Measurements from ENCODE around the gene DLX2.
A peak's percentile ranks its signal among the peaks of the same experiment; 100 is the strongest.

The DLX2 gene

GRCh38 chr2:172092716-172093415 is 9.8 kb downstream of the DLX2 start:
- no peak for DNase-seq

- DNase-seq, result no peak
Measured at GRCh38 chr2:172091761-172092566, 10.7 kb downstream of the DLX2 start.

- no peak for DNase-seq
Measured at GRCh38 chr2:172091000-172091641, 11.6 kb downstream of the DLX2 start.

GRCh38 chr2:172090044-172090961 is 12.4 kb downstream of the DLX2 start:
- no peak for DNase-seq

- no peak for DNase-seq
Measured at GRCh38 chr2:172089633-172090032, 13.1 kb downstream of the DLX2 start.

GRCh38 chr2:172089005-172089504 is 13.6 kb downstream of the DLX2 start:
- DNase-seq, result peak; percentile 11

GRCh38 chr2:172088245-172089004 is 14.3 kb downstream of the DLX2 start:
- peak; percentile 7 for DNase-seq

DNA sequence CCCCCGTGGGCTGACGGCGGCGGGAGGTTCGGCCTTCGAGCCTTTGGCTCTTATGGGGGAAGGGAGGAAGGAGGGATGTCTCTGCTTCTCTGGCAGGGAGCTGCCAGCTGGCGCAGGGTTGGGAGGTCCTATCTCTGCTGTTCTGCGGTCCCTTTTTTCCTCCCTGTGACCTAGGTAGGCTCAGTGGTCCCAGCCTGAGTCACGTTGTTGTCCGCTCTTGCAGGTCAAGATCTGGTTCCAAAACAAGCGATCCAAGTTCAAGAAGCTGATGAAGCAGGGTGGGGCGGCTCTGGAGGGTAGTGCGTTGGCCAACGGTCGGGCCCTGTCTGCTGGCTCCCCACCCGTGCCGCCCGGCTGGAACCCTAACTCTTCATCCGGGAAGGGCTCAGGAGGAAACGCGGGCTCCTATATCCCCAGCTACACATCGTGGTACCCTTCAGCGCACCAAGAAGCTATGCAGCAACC is 14.9 kb downstream of the DLX2 start:
- peak; percentile 4 for DNase-seq

DNA sequence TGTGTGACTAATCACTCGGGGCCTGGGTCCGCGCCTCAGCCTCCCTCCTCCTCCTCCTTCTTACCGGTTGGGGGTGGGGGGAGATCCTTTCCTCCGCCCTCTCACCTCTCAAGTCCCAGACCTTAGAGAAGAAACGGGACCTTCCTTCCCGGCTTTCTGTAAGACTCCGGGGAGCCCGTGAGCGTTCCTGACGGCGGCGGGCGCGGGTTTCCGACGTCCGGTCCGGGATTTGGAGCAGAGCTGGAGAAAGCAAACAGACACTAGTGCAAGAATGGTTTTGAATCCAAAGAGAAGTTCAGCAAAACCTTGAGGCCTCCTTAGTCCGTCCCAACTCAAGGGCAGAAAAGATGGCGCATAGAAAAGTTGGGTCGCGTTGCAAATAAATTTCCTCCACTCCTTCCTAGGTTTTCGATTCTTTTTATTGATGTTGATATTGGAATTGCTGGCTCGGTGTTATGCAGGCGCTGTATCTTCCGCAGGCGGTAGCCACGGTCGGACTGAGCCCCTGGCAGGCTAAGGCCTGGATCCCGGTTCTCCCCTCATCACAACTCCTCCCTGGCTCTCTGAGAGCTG is 15.4 kb downstream of the DLX2 start:
- no peak for DNase-seq

GRCh38 chr2:172086241-172087206 is 16.2 kb downstream of the DLX2 start:
- peak; percentile 67 for DNase-seq

DNA sequence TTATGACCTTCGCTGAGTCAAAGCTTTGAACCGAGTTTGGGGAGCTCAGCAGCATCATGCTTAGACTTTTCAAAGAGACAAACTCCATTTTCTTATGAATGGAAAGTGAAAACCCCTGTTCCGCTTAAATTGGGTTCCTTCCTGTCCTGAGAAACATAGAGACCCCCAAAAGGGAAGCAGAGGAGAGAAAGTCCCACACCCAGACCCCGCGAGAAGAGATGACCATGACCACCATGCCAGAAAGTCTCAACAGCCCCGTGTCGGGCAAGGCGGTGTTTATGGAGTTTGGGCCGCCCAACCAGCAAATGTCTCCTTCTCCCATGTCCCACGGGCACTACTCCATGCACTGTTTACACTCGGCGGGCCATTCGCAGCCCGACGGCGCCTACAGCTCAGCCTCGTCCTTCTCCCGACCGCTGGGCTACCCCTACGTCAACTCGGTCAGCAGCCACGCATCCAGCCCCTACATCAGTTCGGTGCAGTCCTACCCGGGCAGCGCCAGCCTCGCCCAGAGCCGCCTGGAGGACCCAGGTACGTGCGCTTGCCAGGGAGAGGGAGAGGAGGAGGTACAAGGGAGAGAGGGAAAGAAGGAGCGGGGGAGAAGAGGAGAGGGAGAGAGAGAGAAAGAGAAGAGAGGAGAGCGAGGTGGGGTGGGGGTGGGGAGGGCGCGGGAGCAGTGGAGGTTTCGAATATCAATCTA is 17.1 kb downstream of the DLX2 start, which contains the start of gene DLX1:
TSS of gene DLX1 (plus strand) at position 48 of the 700 bp plus-strand sequence. CDS start at position 219, 171 bp downstream.
- no peak for DNase-seq

DNA sequence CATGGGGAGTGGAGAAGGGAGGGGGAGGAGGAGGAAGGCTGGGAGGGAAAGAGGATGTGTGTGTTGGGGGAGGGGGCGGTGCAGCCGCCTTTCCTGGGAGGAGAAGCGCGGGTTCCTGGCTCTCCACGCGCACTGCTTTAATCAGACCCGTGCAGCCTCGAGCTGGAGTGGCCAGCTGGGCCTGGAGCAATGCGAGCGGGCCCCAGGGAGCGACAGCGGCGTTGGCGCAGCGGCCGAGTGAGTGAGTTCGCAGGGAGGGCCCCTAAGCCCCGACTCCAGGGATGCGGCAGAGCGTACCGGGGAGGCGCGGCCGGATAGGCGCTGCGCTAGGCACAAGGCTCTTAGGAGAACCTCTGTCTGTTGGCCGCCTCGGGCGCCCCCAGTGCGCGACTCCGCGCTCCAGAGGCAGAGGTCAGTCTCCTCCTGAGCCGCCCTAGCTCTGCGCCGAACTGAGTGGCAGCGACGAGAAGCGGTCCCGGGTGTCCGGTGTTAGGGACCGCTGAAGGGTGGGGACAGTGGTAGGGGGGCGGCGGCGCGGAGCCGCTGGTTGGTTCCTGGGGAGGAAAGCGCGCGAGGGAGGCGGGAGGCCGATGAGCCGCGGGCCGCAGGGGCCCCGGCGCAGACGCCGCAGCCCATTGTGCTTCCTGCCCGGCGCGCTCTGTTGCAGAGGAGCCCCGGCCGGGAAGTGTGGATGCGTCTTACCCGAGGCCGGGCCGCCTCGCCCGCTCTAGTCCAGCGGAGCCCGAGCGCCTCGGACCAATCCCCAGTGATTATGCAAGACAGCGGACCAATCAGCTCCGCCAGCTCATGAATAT is 17.8 kb downstream of the DLX2 start:
- peak; percentile 61 for DNase-seq

- DNase-seq, result no peak
Measured at GRCh38 chr2:172084395-172084644, 18.4 kb downstream of the DLX2 start.

GRCh38 chr2:172083628-172084394 is 18.9 kb downstream of the DLX2 start:
- no peak for DNase-seq

- DNase-seq, result peak; percentile 3
Measured at GRCh38 chr2:172082944-172083627, 19.6 kb downstream of the DLX2 start.

DNA sequence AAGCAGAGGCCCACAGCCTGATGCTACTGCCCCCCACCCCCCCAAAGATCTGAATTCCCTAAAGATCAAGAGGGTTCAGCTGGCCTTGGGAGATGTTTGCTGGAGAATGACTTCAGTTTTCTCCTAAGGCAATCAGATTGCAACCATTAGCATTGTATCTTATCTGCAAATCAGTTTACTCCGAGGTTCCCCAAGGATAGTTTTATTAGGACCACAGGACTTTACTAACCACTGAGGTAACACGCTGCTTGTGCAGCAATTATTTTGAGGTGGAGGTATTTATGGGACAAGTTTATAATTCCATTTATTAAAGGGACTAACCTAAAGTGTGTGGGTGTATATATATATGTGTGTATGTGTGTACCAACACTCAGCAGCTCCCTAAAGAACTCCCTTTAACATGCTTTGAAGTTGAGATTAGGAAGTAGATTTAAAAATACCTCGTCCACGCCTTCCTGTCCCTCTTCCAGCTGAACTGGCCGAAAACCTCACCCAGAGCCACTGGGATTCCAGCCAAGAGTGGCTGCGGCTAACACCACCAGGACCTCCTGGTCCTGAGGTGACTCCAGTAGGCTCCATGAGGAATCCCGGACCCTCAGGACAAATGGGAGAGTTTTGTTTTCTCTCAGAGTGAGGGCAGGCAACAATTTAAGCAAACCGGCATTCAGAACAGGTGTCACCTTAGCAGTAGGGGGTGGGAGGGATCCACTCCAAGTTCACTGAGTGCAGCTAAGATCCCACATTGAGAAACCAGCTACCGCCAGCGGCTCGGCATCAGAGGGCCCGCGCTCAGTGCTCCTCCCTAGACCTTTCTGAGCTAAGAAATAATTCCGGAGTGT is 20.4 kb downstream of the DLX2 start:
- peak; percentile 7 for DNase-seq
